HK-2 (cell line): ENCODE measurements around the gene KCNK2.

Experiments used
- DNase-seq: peaks from one replicate; pipeline ENCODE4 v3.0.0-alpha.2; 2018; ENCODE audit not compliant: unreplicated experiment

KCNK2 gene

GRCh38 chr1:215082532-215083382 is at the start of gene KCNK2:
KCNK2 (plus strand) TSS chr1:215082737; CDS start chr1:215083386, 649 bp downstream.
- DNase-seq, result peak; percentile 34

- DNase-seq, result no peak
These were observed 49.5 kb upstream of the KCNK2 start for GRCh38 chr1:215032911-215033526.

- no peak for DNase-seq
These were observed 42.3 kb upstream of the KCNK2 start for GRCh38 chr1:215040190-215040589.

GRCh38 chr1:215043401-215043800 is 39.1 kb upstream of the KCNK2 start:
- DNase-seq, result no peak

- DNase-seq, result no peak
These were observed 38.4 kb upstream of the KCNK2 start for GRCh38 chr1:215044151-215044550.

- no peak for DNase-seq
These were observed 36.7 kb upstream of the KCNK2 start for GRCh38 chr1:215045698-215046308.

- no peak for DNase-seq
These were observed 30.1 kb upstream of the KCNK2 start for GRCh38 chr1:215052256-215053015.

- DNase-seq, result no peak
These were observed 28.3 kb upstream of the KCNK2 start for GRCh38 chr1:215054266-215054665.

GRCh38 chr1:215055281-215055935 is 27.1 kb upstream of the KCNK2 start:
- DNase-seq, result no peak

- peak; percentile 13 for DNase-seq
These were observed 26.0 kb upstream of the KCNK2 start for GRCh38 chr1:215056584-215056983.

- no peak for DNase-seq
These were observed 22.6 kb upstream of the KCNK2 start for GRCh38 chr1:215059947-215060346.

GRCh38 chr1:215064327-215064726 is 18.2 kb upstream of the KCNK2 start:
- DNase-seq, result no peak

- DNase-seq, result no peak
These were observed 11.5 kb upstream of the KCNK2 start for GRCh38 chr1:215071078-215071477.

- DNase-seq, result peak; percentile 39
These were observed 6.2 kb upstream of the KCNK2 start for GRCh38 chr1:215076322-215076721.

- no peak for DNase-seq
These were observed 3.1 kb upstream of the KCNK2 start for GRCh38 chr1:215079456-215079855.

GRCh38 chr1:215081661-215082531 is 641 bp upstream of the KCNK2 start:
- no peak for DNase-seq

GRCh38 chr1:215083383-215083961 is 935 bp downstream of the KCNK2 start:
- peak; percentile 27 for DNase-seq

GRCh38 chr1:215084621-215085020 is 2.1 kb downstream of the KCNK2 start:
- DNase-seq, result no peak

GRCh38 chr1:215087603-215088002 is 5.1 kb downstream of the KCNK2 start:
- DNase-seq, result no peak

GRCh38 chr1:215094381-215094780 is 11.8 kb downstream of the KCNK2 start:
- DNase-seq, result no peak
